Stimulated activated naive CD4-positive, alpha-beta T cell (primary cell): ENCODE data around the gene EDRF1.

Experiments
- DNase-seq, 6 experiments: peaks; one replicate each; lab custom pipeline; 2025; lab: John Stamatoyannopoulos, UW

EDRF1 gene

DNA sequence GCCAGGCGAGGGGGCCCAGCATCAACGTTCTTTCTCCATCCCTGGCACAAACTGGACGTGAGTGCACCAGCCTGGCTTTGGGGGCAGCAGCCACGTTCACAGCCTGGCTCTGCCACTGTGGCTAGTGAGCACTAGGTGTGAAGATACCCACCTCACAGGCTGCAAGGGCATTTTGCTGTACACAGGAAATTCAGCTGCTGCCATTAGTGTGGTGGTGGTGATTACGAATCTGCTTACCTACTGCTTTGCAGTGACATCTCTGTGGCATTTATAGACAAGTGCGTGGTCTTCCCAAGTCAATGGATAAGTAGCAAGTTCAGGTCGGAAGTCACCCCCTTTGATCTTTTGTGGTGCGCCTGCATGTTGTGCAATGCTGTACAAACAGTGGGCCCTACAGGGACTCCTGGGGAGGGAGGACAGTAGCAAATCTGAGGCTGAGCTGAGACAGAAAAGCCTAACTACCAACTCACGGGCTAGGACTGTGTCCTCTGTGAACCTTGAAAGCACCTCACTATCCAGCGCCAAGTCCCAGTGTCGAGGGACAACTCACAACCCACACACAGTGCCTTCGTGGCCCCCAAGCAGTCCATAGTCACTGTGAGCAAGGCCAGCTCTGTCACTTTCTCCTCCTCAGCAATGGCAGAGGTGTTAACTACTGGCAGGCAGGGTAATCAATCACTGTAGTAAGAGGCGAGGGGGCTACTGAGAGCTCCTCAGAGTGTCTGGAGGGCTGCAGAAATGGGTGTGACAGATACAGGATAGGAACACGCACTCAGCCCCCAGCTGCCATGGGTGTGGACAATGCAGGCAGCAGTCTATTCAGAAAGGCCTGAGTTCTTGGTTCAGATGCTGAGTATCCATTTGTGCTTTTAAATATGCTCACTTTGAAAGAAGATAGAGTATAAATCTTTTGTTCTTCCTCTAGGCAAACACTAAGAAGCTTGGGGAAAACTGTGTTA lies 73.1 kb downstream of the EDRF1 start:
- no peak for DNase-seq

DNA sequence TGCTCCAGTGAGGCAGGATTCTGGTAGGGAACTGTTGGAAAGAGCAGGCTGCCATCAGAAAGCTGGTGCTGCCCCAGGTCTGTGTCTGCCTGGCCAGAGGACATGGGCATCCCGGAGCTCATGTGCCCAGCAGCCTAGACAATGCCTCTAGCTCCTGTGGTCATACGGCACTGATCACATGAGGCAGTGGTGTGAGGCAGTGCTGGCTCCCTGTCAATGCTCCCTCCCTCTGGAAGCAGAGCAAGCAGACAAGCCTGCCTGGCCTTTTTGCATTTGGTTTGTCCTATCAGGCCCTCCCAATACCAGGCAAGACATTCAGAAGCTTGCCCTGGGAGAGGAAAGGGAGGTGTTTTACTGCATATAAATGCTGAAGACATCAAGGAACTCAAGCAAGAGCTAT lies 75.6 kb downstream of the EDRF1 start:
- DNase-seq: no peak

DNA sequence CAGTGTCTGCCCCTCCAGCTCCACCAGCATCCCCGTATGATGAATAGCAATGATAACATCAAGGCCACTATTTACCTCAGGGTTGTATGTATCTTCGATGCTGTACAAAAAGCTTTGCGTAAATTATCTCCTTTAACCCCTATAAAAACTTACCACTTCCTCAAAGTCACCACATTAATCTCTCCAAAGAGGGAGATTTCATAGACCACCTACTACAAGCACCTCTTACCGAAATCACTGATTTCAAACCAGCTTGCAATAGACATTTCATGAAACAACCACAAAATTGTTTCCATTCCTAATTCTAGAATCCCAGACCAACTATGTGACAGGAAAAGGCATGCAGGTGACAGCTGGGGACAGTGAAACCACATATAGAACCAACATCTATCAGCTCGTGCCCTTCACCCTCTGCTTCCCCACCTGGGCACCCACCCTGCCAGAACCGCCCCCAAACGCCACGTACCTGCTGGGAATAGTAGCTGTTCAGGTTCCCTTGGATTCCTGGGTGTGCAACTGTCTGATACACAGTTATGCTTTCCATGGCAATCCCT lies 76.2 kb downstream of the EDRF1 start:
- no peak for DNase-seq

DNA sequence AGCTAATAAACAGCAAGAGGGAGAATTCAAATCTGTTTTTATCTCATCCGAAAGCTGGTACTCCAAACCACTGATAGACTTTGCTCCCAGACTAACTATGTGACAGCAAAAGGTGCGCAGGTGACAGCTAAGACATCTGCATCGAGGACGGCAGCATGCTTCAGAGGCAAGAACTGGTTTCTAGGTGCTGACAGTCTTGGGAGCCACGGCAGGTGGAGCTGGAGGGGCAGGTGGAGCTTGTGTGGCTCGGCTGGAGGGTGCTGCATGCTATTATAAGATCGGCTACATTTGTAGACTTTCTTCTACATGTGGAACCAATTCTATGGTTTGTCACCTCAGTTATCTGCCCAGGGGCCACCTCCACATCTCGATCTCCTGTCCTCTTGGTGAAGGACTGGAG lies 77.9 kb downstream of the EDRF1 start:
- no peak for DNase-seq

DNA sequence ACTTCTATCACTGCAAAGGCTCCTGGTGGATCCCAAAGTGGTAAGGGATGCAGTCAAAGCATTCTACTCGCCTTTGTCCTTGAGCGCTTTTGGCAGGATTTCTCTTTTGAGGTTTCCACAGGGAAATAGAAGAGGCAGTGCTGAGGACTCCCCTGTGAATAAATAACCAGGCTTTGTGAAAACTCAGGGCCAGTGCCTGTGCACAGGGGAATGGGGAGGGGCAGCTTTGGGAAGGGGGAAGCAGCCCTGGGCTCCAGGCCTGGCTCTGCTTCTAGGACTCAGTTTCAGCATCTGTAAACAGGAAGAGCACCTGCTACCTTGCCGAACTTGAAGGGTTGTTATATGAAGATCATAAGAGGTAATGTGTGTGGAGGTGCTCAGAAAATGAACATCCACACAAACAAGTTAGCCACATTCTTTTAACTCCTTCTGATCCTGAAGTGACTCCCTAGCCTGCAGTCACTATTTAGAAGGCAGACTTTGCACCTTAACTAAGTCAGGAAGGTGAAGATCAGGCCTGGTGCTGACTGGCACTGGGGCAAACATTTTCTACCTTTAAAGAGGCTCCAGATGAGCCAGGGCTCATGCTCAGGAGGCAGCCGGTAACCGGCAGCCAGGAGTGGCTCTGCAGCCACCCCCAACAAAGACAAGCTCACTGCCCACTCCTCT lies 78.6 kb downstream of the EDRF1 start:
- DNase-seq: no peak

DNA sequence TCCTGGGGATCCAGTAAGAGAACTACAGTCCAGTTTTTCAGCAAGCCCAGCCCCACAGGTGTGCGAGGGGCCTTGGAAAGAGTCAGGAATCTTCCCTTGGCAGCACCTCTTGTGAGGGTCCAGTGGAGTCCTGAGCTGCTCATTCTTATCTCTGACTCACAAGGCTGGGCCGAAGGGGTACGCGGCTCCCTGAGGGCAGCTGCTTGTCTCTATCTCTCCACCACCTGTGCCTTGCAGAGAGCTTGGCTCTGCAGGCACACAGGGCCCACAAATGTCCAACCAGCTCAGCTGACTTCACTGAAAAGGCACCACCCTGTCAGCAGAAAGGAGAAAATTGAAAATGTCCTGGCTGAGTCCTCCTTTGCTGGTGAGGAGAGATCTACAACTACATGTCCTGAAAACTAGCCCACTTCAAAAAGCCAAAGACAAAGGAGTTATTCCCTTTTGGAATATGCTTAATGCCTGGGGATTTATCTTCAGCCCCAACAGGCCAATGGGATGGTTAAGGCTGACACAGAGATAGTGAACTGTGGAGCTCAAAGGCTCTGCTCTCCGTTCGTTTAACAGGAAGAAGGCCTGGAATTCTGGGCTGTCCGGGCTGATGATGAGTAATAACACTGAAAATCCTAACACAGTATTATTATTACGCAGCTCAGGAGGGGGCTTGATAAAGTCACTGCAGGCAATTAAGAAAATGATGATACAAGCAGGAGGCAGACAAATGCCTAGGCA lies 80.1 kb downstream of the EDRF1 start:
- DNase-seq: no peak

DNA sequence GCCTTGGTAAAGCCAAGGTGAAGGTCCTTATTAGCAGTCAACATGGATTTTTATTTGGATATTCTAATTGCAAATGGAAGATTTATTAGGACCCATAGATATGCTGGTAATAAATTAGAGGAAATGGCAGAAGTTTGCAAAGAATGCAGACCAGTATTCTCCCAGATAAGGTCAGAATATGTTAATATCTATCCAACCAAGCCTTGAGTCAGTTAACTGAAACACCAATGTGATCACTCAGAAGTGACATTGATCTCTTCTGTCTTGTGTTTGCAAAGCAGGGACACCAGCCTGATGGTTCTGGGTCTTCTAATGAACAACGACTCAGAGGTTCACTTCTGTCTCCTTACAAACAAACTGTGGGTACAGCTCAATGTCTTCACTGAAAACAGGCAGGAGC lies 82.1 kb downstream of the EDRF1 start:
- DNase-seq: no peak

DNA sequence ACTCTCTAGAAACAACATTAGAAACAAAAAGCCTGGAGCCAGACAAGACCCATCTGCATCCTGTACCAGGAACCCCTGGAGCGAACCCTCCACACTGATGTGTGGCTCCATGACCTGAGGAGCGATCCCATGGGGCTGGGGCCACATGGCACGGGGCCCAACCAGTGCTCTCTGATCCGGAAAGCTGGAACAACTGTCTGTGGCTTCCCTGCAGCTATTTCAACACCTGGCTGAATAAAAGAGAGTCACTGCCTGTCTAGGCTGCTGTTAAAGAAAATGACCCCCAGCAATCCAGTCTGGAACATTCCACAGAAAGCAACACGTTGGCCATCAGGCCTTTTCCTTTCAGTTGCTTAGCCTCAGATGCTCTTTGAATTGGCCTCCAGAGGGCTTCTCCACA lies 82.6 kb downstream of the EDRF1 start:
- DNase-seq: no peak

DNA sequence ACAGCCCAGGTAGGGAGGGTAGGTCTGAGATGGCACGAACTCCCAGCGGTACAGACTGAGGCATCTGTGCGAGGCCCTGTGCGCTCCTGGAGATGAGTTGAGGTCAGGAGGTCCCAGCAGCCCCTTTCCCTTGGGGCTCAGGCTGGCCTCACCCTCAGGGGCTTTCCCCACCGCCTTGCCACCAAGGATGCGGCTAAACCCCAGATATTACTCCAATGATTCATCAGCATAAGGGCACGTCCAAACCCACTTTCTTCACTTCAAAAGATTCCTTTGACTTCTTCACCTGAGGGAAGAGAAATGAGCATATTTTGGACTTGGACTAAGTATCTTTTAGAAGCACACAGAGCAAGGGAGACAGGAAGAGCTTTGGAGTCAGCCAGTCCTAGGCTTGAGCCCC lies 83.2 kb downstream of the EDRF1 start:
- no peak for DNase-seq

DNA sequence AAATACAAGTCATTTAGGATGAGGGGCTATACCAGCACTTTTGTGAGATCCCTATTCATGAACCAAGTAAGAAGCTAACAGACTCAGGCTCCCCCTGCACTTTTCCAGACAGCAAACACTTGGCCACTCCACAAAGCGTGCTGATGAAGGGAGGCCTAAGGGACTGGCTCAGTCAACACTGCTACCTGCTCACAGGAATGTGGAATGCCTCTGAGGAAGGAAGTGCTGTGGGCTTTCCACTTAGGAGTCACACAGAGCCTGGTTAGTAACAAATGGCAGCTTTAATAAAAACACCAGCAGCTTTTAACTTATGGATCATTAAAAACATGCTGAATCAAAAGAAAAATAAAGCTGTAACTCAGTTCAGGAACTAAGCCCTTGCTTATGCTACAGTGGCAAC lies 88.5 kb downstream of the EDRF1 start:
- no peak for DNase-seq

DNA sequence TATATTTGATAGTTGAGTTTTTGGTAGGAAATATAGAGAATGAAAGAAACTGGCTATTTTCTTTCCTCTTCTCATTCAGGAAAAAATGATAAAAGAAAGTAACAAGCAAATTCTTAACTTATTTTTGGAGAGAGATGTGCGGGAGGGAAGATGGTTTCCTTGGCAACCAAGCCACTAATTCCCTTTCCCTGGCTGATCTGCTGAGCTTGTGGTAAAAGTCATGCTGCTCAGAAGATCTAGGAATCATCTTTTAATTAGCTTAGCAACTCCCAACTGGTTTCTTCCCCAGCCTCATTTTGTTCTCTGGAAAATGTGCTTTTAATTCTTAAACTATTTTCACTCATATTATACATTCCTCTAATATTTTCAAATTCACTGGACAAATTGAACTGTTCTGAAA lies 91.7 kb downstream of the EDRF1 start:
- DNase-seq: no peak

DNA sequence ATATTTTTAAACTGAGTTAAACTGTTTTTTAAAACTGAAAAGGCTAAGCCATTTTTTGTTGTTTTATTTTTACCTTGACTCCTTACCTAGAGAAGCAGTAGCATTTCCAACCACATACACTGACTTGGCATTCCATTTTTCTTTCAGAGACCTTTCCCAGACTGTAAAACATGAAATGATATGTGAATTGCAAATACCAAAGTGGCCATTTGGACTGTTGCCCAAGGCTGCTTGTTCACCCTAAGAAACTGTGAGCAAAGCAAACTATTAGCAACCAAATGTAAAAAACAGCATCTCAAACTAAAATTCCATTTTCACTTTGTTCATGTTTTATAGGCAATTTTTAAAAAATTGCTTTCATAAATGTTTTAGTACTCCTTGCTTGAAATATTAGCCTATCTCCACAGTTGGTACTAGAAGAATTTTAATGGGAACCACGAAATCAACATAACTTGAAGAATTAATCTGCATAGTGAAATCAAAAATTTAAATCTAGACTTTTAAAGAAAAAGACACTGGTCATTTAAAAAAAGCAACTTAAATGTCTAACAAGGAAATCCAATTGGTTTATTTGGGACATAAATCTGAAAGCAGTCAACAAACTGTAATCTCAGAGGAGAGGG lies 92.7 kb downstream of the EDRF1 start:
- no peak for DNase-seq
